ENCODE measurements around the gene SEMA3A. TPM values are rescaled to one million over a fixed set of nuclear protein-coding genes. Genes with fewer than 3 reads are reported as not detected.

The SEMA3A gene
- total and polyA plus RNA-seq, 4 donors, result 0.13 to 0.56 (median 0.20) TPM

GRCh38 chr7:84111842-84112241 is 82.7 kb downstream of the SEMA3A start:
- H3K27ac ChIP-seq (ENCODE audit: low read depth in 1 of 2, low read length in 2 of 2), result no peak overlapping the region
- H3K9ac ChIP-seq (ENCODE audit: low read depth in 1 of 2, low read length in 2 of 2), result no peak overlapping the region
- TF ChIP-seq GABPA (IDR thresholded peaks at IDR 0.05 in 1 of 2, conservative IDR thresholded peaks at IDR 0.05 in 1 of 2) (no peak), ZBTB33 (IDR thresholded peaks at IDR 0.05) (no peak), HNF4G (IDR thresholded peaks at IDR 0.05) (no peak), CTCF (IDR thresholded peaks at IDR 0.05; ENCODE audit: low read depth, low read length, missing input control) (no peak), NR2F2 (IDR thresholded peaks at IDR 0.05) (no peak), SP1 (IDR thresholded peaks at IDR 0.05) (no peak), TAF1 (conservative IDR thresholded peaks at IDR 0.05) (no peak), RXRA (IDR thresholded peaks at IDR 0.05) (no peak), JUND (IDR thresholded peaks at IDR 0.05) (no peak), FOXA1 (IDR thresholded peaks at IDR 0.05) (no peak), ATF3 (IDR thresholded peaks at IDR 0.05) (no peak), FOXA2 (IDR thresholded peaks at IDR 0.05) (no peak), REST (IDR thresholded peaks at IDR 0.05) (no peak), MAX (IDR thresholded peaks at IDR 0.05) (no peak), HNF4A (conservative IDR thresholded peaks at IDR 0.05) (no peak), RAD21 (IDR thresholded peaks at IDR 0.05) (no peak)

GRCh38 chr7:84110400-84110799 is 84.2 kb downstream of the SEMA3A start:
- no peak for TF ChIP-seq ATF3 (IDR thresholded peaks at IDR 0.05)
- no peak for TF ChIP-seq JUND (IDR thresholded peaks at IDR 0.05)
- TF ChIP-seq RAD21 (IDR thresholded peaks at IDR 0.05), result no peak
- no peak overlapping the region for H3K4me3 ChIP-seq (ENCODE audit: low read depth in 1 of 3, low read length in 3 of 3)
- no peaks in the 10 kb centered on the region for H3K27me3 ChIP-seq (ENCODE audit: control insufficient read depth in 4 of 4, insufficient read depth in 4 of 4, low read length in 3 of 4)
- peaks cover 0 to 2% (median 0%) of the 10 kb centered on the region in 4 donors for H3K4me1 ChIP-seq (ENCODE audit: control insufficient read depth in 4 of 4, insufficient read depth in 4 of 4, low read length in 3 of 4)
- no peak for DNase-seq (ENCODE audit: low spot score)
- WGBS, result 71% methylated on average over 3 of the region's 3 CpGs
- no peaks in the 10 kb centered on the region for H3K36me3 ChIP-seq (ENCODE audit: control insufficient read depth in 4 of 4, insufficient read depth in 3 of 4, low read depth in 1 of 4, low read length in 3 of 4)
- no peak overlapping the region for H3K27ac ChIP-seq (ENCODE audit: low read depth in 1 of 2, low read length in 2 of 2)
- no peaks in the 10 kb centered on the region for H3K9me3 ChIP-seq (ENCODE audit: control insufficient read depth in 4 of 4, low read length in 3 of 4)
- H3K9ac ChIP-seq (ENCODE audit: low read depth in 1 of 2, low read length in 2 of 2), result no peak overlapping the region

More at GRCh38 chr7:84111842-84112241, 82.7 kb downstream of the SEMA3A start:
- H3K9me3 ChIP-seq (ENCODE audit: control insufficient read depth in 4 of 4, low read length in 3 of 4), result no peaks in the 10 kb centered on the region
- no peaks in the 10 kb centered on the region for H3K27me3 ChIP-seq (ENCODE audit: control insufficient read depth in 4 of 4, insufficient read depth in 4 of 4, low read length in 3 of 4)
- DNase-seq (ENCODE audit: low spot score), result no peak
- no peaks in the 10 kb centered on the region for H3K36me3 ChIP-seq (ENCODE audit: control insufficient read depth in 4 of 4, insufficient read depth in 3 of 4, low read depth in 1 of 4, low read length in 3 of 4)
- H3K4me1 ChIP-seq (ENCODE audit: control insufficient read depth in 4 of 4, insufficient read depth in 4 of 4, low read length in 3 of 4), result peaks cover 0 to 2% (median 0%) of the 10 kb centered on the region in 4 donors
- no peak overlapping the region for H3K4me3 ChIP-seq (ENCODE audit: low read depth in 1 of 3, low read length in 3 of 3)

Data from liver (tissue), 9 donors.